Glutamatergic neuron (in vitro differentiated cells): Measurements from ENCODE around the gene ADI1. TPM values are rescaled to one million over a fixed set of nuclear protein-coding genes. Genes with fewer than 3 reads are reported as not detected.

Experiments used
- DNase-seq: peaks from one replicate; pipeline ENCODE4 v3.0.0; 2022
- H3K27ac Mint-ChIP-seq: one replicate; pipeline ENCODE4 v1.8.0; 2020; ENCODE audit warnings: mild to moderate bottlenecking, mixed read lengths, inconsistent platforms; ENCODE audit not compliant: unreplicated experiment
- H3K27me3 Mint-ChIP-seq: one replicate; pipeline ENCODE4 v1.8.0; 2020; ENCODE audit warnings: mild to moderate bottlenecking, moderate library complexity, mixed read lengths, inconsistent platforms; ENCODE audit not compliant: unreplicated experiment
- H3K36me3 Mint-ChIP-seq: one replicate; pipeline ENCODE4 v1.8.0; 2020; ENCODE audit warnings: mild to moderate bottlenecking, mixed read lengths, inconsistent platforms; ENCODE audit not compliant: unreplicated experiment
- H3K4me1 Mint-ChIP-seq: one replicate; pipeline ENCODE4 v1.8.0; 2020; ENCODE audit warnings: mild to moderate bottlenecking, low read depth, mixed read lengths, inconsistent platforms; ENCODE audit not compliant: unreplicated experiment
- H3K4me3 Mint-ChIP-seq: one replicate; pipeline ENCODE4 v1.8.0; 2020; ENCODE audit warnings: mild to moderate bottlenecking, mixed read lengths, inconsistent platforms; ENCODE audit not compliant: unreplicated experiment
- H3K9me3 Mint-ChIP-seq: one replicate; pipeline ENCODE4 v1.8.0; 2020; ENCODE audit warnings: mild to moderate bottlenecking, moderate library complexity, mixed read lengths, inconsistent platforms; ENCODE audit not compliant: unreplicated experiment
- CTCF ChIP-seq: fragments of 200-600 bp; sonication (generic); IDR thresholded peaks from one replicate; pipeline ENCODE4 v1.5.0; 2021; ENCODE audit not compliant: partially characterized antibody, unreplicated experiment
- total RNA-seq: library from RNA; stranded (reverse); fragmentation: NEBNext Ultra II Directional; extraction: Animal tissue kit (Norgen Biotek cat#: 25700); gene quantifications from one replicate; pipeline ENCODE4 v1.2.1, GENCODE V29; 2021; ENCODE audit not compliant: unreplicated experiment

The ADI1 gene
- total RNA-seq, 1 donor from 2014 or later, result 16.0 TPM

DNA sequence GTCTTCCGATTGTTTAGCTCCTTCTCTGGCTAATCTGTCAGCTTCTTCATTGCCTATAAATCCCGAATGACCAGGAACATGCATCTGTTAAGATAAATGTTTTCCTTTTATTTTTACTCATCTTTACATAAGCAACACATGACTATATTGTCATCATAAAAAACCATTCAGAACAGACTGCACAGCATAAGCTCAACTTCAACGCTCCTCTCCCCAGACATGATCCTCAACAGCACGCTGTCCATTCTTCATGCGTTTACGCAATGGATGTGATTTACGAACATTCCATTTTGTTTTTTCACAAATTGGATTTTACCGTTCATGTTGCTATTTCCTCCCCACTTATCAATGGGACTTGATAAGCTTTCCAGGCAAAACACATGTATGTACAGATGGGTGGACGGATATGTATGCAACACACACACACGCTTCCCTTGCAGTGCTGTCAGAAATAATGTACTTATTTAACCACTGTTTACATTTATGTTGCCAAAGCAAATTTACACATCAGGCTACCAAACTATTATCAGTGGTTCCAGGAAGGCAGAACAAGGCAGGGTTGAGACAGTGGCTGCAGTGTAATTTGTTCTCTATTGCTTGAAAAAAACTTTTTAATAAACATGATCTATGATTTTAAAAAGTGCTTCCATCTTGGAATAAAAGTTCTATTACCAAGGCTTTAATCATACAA, 26.6 kb upstream of the ADI1 start:
- Mint-ChIP-seq H3K36me3 (no peaks in the 10 kb centered on the region), H3K4me1 (no peaks in the 10 kb centered on the region), H3K9me3 (peaks cover 3% of the 10 kb centered on the region), H3K4me3 (no peak overlapping the region), H3K27me3 (peaks cover under 1% of the 10 kb centered on the region), H3K27ac (no peak overlapping the region)
- TF ChIP-seq CTCF, result no peak
- no peak for DNase-seq

DNA sequence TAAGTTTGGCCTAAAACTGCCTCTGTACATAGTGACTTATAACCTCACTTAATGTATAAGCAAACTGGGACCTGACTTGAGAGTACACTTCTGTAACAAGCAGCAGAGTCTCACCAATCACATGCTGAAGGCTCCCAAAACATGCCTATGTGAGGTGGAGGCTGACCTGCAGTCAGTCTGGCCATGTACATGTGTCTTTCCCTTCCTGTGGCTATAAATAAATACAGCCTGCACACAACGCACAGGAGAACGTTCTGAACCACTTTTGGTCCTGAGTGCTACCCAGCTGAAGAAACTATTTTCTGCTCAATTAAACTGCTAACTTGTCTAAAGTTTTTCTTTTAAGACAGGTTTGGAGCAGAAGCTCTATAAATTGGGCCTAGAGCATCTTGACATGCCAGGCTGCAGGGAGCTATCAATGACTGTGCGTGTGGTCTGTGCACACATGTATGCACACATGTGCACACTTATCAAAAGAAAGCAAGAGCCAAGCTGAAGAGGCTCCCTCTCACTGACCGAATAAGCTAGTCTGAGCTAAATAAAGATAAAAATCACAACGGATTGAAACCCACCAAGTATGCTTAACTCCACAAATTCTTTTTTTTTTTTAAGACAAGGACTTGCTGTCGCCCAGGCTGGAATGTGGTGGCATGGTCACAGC, 23.8 kb upstream of the ADI1 start:
- H3K4me1 Mint-ChIP-seq, result no peaks in the 10 kb centered on the region
- no peak for TF ChIP-seq CTCF
- no peak overlapping the region for H3K4me3 Mint-ChIP-seq
- H3K36me3 Mint-ChIP-seq, result no peaks in the 10 kb centered on the region
- H3K9me3 Mint-ChIP-seq, result peaks cover 2% of the 10 kb centered on the region
- H3K27ac Mint-ChIP-seq, result no peak overlapping the region
- DNase-seq, result no peak
- H3K27me3 Mint-ChIP-seq, result no peaks in the 10 kb centered on the region

GRCh38 chr2:3542107-3542506, 22.8 kb upstream of the ADI1 start:
- Mint-ChIP-seq H3K9me3 (peaks cover 2% of the 10 kb centered on the region), H3K4me1 (no peaks in the 10 kb centered on the region), H3K36me3 (no peaks in the 10 kb centered on the region), H3K4me3 (no peak overlapping the region), H3K27me3 (no peaks in the 10 kb centered on the region), H3K27ac (no peak overlapping the region)
- TF ChIP-seq CTCF, result no peak
- DNase-seq, result no peak

- TF ChIP-seq CTCF, result no peak
- Mint-ChIP-seq H3K4me1 (peaks cover 10% of the 10 kb centered on the region), H3K27ac (no peak overlapping the region), H3K27me3 (peaks cover 3% of the 10 kb centered on the region), H3K9me3 (peaks cover 2% of the 10 kb centered on the region), H3K36me3 (no peaks in the 10 kb centered on the region), H3K4me3 (no peak overlapping the region)
- no peak for DNase-seq
Observed at GRCh38 chr2:3539836-3540235, 20.5 kb upstream of the ADI1 start.
